GM12878 (cell line): ENCODE results near the gene MEX3D. TPM values are rescaled to one million over a fixed set of nuclear protein-coding genes. Genes with fewer than 3 reads are reported as not detected.

Experiments
- CBX5 ChIP-seq: sonication (generic); IDR thresholded peaks from 2 replicates; pipeline ENCODE4 v1.6.1; 2016; ENCODE audit warnings: low read depth, moderate library complexity, mild to moderate bottlenecking, inconsistent platforms
- GATAD2B ChIP-seq: fragments of 450-650 bp; conservative IDR thresholded peaks from 2 replicates; pipeline ENCODE4 v1.6.1; 2017; ENCODE audit warnings: low read depth, mild to moderate bottlenecking, moderate library complexity
- IRF4 ChIP-seq: IDR thresholded peaks from 2 replicates; pipeline ENCODE4 v1.6.1; 2011; ENCODE audit warnings: low read depth, low read length
- KLF5 ChIP-seq: fragments of 450-650 bp; IDR thresholded peaks from 2 replicates; pipeline ENCODE4 v1.6.1; 2014; ENCODE audit warnings: mild to moderate bottlenecking; ENCODE audit not compliant: partially characterized antibody
- LARP7 ChIP-seq: fragments of 450-650 bp; IDR thresholded peaks from 2 replicates; pipeline ENCODE4 v1.6.1; 2017; ENCODE audit warnings: mild to moderate bottlenecking
- NR2C1 ChIP-seq: fragments of 450-650 bp; IDR thresholded peaks from 2 replicates; pipeline ENCODE4 v1.6.1; 2017; ENCODE audit warnings: antibody characterized with exemption, mild to moderate bottlenecking, moderate library complexity
- NR2C2 ChIP-seq: IDR thresholded peaks from 2 replicates; pipeline ENCODE4 v1.6.1; 2011; ENCODE audit warnings: borderline replicate concordance, low read depth; ENCODE audit not compliant: control insufficient read depth, insufficient read length
- NR2F1 ChIP-seq: fragments of 450-650 bp; conservative IDR thresholded peaks from 2 replicates; pipeline ENCODE4 v1.6.1; 2017; ENCODE audit warnings: mild to moderate bottlenecking
- POLR2AphosphoS2 ChIP-seq: IDR thresholded peaks from 2 replicates; pipeline ENCODE4 v1.6.1; 2011; ENCODE audit warnings: low read depth, mild to moderate bottlenecking, low read length, improper control_type of control experiment, moderate library complexity
- RAD51 ChIP-seq: fragments of 450-650 bp; IDR thresholded peaks from 2 replicates; pipeline ENCODE4 v1.6.1; 2016; ENCODE audit warnings: moderate library complexity, mild to moderate bottlenecking, inconsistent platforms
- RB1 ChIP-seq: fragments of 450-650 bp; formaldehyde crosslinking; IDR thresholded peaks from 2 replicates; pipeline ENCODE4 v1.6.1; 2017; ENCODE audit warnings: mild to moderate bottlenecking, borderline replicate concordance
- RCOR1 ChIP-seq: conservative IDR thresholded peaks from 2 replicates; pipeline ENCODE4 v1.6.1; 2012; ENCODE audit warnings: low read depth, low read length, improper control_type of control experiment
- RUNX3 ChIP-seq: IDR thresholded peaks from 2 replicates; pipeline ENCODE4 v1.6.1; 2012; ENCODE audit warnings: low read length, inconsistent platforms
- SUPT20H ChIP-seq: IDR thresholded peaks from 2 replicates; pipeline ENCODE4 v1.6.1; 2011; ENCODE audit warnings: low read depth, mild to moderate bottlenecking, low read length, moderate library complexity, borderline replicate concordance; ENCODE audit not compliant: control insufficient read depth
- SUZ12 ChIP-seq: fragments of 200-600 bp; sonication (generic); IDR thresholded peaks from one replicate; pipeline ENCODE4 v1.6.1; 2018; ENCODE audit warnings: antibody characterized with exemption, mild to moderate bottlenecking; ENCODE audit not compliant: unreplicated experiment
- WRNIP1 ChIP-seq: IDR thresholded peaks from 2 replicates; pipeline ENCODE4 v1.6.1; 2011; ENCODE audit warnings: low read depth, low read length, improper control_type of control experiment, borderline replicate concordance
- polyA plus RNA-seq, 11 experiments: library from polyadenylated mRNA; depleted of rRNA in 4 of 11; unstranded in 6 of 11; stranded (reverse) in 5 of 11; fragments of >200 nt; fragmentation: Nextera tagmentation in 4 of 11; fragmentation: Illumina TruSeq in 1 of 11; extraction: Ambion mirVana in 4 of 11; extraction: Trizol in 1 of 11; gene quantifications; 1 replicate in 1 of 11; 2 replicates in 10 of 11; pipeline versions ENCODE4 v1.2.1 to v1.2.3, GENCODE V29; 2011 to 2016; ENCODE audit warnings: inconsistent platforms in 2 of 11, missing spikeins in 2 of 11, low read depth in 1 of 11
- total RNA-seq, 4 experiments: library from RNA; depleted of rRNA in 3 of 4; stranded (reverse); fragments of >200 nt in 3 of 4; fragmentation: Illumina TruSeq in 1 of 4; extraction: Trizol in 1 of 4; gene quantifications; 2 replicates each; pipeline versions ENCODE4 v1.2.1 to v1.2.3, GENCODE V29; 2013 to 2021
- TF ChIP-seq, protein P1 (sequence below): fragments of 450-650 bp; IDR thresholded peaks from 2 replicates; pipeline ENCODE4 v1.6.1; 2017; ENCODE audit warnings: mild to moderate bottlenecking, moderate library complexity
- TF ChIP-seq, protein P2 (sequence below): IDR thresholded peaks from 2 replicates; pipeline ENCODE4 v1.6.1; 2012; ENCODE audit warnings: low read depth, low read length, improper control_type of control experiment
- TF ChIP-seq, protein P3 (sequence below), 3 experiments: IDR thresholded peaks in 2 of 3; conservative IDR thresholded peaks in 1 of 3; 2 replicates each; pipeline ENCODE4 v1.5.1; 2011; ENCODE audit warnings: low read depth in 3 of 3, low read length in 3 of 3, mild to moderate bottlenecking in 3 of 3, control low read depth in 2 of 3, moderate library complexity in 2 of 3, inconsistent platforms in 1 of 3, mixed read lengths in 1 of 3; ENCODE audit not compliant: control insufficient read depth in 2 of 3, insufficient read depth in 1 of 3; ENCODE audit errors: extremely low read depth in 1 of 3
- TF ChIP-seq, protein P4 (sequence below): fragments of 450-650 bp; formaldehyde crosslinking; IDR thresholded peaks from 2 replicates; pipeline ENCODE4 v1.5.0; 2022; ENCODE audit warnings: mild to moderate bottlenecking, missing genetic modification characterization

MEX3D gene
- total and polyA plus RNA-seq, 10 of the 15 experiments (the other 5 are each of a cell fraction or from before 2014, with no cell fraction given) = 0.18 to 6.8 (median 0.81) TPM

DNA sequence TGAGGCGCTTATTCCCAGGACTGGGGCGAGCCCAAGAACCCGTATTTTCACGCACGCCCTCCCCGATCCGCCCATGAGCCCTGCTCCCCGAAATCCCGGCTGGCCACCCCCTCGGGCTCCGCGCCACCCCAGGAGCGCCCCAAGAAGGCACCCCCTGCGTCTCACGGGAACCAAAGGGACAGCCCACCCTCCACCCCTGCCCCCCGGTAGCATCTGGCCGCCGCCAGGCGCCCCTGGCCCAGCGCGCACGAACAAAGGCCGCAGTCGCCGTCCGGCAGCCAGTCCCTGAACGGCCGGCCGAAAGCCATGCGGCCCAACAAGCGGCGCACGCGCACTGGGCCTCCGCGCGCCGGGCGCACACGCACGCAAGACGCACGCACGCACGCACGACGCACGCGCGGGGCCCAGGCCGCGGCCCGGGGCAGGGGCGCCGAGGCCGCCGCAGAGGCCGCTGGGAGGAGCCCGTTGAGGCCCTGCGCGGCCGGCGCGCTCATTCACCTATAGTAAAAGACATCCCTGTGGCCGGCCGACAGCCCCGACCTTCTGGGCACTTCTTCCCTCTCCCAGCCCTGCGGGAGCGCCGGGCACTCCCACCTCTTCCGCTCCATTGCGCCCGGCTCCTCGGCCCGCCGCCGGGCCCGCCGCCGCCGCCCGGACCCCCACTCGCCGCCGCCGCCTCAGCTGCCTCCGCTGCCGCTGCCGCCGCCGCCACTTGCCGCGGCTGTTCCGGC is 24.1 kb upstream of the MEX3D start (continued):
- TF ChIP-seq, protein P1, sequence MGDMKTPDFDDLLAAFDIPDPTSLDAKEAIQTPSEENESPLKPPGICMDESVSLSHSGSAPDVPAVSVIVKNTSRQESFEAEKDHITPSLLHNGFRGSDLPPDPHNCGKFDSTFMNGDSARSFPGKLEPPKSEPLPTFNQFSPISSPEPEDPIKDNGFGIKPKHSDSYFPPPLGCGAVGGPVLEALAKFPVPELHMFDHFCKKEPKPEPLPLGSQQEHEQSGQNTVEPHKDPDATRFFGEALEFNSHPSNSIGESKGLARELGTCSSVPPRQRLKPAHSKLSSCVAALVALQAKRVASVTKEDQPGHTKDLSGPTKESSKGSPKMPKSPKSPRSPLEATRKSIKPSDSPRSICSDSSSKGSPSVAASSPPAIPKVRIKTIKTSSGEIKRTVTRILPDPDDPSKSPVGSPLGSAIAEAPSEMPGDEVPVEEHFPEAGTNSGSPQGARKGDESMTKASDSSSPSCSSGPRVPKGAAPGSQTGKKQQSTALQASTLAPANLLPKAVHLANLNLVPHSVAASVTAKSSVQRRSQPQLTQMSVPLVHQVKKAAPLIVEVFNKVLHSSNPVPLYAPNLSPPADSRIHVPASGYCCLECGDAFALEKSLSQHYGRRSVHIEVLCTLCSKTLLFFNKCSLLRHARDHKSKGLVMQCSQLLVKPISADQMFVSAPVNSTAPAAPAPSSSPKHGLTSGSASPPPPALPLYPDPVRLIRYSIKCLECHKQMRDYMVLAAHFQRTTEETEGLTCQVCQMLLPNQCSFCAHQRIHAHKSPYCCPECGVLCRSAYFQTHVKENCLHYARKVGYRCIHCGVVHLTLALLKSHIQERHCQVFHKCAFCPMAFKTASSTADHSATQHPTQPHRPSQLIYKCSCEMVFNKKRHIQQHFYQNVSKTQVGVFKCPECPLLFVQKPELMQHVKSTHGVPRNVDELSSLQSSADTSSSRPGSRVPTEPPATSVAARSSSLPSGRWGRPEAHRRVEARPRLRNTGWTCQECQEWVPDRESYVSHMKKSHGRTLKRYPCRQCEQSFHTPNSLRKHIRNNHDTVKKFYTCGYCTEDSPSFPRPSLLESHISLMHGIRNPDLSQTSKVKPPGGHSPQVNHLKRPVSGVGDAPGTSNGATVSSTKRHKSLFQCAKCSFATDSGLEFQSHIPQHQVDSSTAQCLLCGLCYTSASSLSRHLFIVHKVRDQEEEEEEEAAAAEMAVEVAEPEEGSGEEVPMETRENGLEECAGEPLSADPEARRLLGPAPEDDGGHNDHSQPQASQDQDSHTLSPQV = 0 out of 2 replicates have a peak, but pooled peaks have one; percentile 24
- TF ChIP-seq RCOR1 (no peak), CBX5 (no peak), LARP7 (peak; percentile 94; the same call in 1 of the 2 replicates), SUZ12 (no peak), GATAD2B (no peak; the same call in none of the 2 replicates), RAD51 (no peak), NR2F1 (peak; percentile 77), RB1 (no peak; the same call in 1 of the 2 replicates), NR2C2 (no peak), NR2C1 (peak; percentile 60), SUPT20H (no peak), RUNX3 (no peak), KLF5 (peak; percentile 39), WRNIP1 (no peak), POLR2AphosphoS2 (peak; percentile 76), IRF4 (no peak)
- TF ChIP-seq, protein P2, sequence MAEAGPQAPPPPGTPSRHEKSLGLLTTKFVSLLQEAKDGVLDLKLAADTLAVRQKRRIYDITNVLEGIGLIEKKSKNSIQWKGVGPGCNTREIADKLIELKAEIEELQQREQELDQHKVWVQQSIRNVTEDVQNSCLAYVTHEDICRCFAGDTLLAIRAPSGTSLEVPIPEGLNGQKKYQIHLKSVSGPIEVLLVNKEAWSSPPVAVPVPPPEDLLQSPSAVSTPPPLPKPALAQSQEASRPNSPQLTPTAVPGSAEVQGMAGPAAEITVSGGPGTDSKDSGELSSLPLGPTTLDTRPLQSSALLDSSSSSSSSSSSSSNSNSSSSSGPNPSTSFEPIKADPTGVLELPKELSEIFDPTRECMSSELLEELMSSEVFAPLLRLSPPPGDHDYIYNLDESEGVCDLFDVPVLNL = no peak
- TF ChIP-seq, protein P3, sequence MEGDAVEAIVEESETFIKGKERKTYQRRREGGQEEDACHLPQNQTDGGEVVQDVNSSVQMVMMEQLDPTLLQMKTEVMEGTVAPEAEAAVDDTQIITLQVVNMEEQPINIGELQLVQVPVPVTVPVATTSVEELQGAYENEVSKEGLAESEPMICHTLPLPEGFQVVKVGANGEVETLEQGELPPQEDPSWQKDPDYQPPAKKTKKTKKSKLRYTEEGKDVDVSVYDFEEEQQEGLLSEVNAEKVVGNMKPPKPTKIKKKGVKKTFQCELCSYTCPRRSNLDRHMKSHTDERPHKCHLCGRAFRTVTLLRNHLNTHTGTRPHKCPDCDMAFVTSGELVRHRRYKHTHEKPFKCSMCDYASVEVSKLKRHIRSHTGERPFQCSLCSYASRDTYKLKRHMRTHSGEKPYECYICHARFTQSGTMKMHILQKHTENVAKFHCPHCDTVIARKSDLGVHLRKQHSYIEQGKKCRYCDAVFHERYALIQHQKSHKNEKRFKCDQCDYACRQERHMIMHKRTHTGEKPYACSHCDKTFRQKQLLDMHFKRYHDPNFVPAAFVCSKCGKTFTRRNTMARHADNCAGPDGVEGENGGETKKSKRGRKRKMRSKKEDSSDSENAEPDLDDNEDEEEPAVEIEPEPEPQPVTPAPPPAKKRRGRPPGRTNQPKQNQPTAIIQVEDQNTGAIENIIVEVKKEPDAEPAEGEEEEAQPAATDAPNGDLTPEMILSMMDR (IDR thresholded peaks at IDR 0.05 in 2 of 3, conservative IDR thresholded peaks at IDR 0.05 in 1 of 3; ENCODE audit: control insufficient read depth in 2 of 3, extremely low read depth in 1 of 3, insufficient read depth in 1 of 3, low read depth in 3 of 3, low read length in 3 of 3) = no peak
- TF ChIP-seq, protein P4, sequence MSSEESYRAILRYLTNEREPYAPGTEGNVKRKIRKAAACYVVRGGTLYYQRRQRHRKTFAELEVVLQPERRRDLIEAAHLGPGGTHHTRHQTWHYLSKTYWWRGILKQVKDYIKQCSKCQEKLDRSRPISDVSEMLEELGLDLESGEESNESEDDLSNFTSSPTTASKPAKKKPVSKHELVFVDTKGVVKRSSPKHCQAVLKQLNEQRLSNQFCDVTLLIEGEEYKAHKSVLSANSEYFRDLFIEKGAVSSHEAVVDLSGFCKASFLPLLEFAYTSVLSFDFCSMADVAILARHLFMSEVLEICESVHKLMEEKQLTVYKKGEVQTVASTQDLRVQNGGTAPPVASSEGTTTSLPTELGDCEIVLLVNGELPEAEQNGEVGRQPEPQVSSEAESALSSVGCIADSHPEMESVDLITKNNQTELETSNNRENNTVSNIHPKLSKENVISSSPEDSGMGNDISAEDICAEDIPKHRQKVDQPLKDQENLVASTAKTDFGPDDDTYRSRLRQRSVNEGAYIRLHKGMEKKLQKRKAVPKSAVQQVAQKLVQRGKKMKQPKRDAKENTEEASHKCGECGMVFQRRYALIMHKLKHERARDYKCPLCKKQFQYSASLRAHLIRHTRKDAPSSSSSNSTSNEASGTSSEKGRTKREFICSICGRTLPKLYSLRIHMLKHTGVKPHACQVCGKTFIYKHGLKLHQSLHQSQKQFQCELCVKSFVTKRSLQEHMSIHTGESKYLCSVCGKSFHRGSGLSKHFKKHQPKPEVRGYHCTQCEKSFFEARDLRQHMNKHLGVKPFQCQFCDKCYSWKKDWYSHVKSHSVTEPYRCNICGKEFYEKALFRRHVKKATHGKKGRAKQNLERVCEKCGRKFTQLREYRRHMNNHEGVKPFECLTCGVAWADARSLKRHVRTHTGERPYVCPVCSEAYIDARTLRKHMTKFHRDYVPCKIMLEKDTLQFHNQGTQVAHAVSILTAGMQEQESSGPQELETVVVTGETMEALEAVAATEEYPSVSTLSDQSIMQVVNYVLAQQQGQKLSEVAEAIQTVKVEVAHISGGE (CRISPR knock-in tag) = no peak
